CD4-positive, alpha-beta T cell treated with Interleukin-1 beta for 1 hour (primary cell): ENCODE measurements around the gene ADCY4.

Experiments
- DNase-seq, 2 donors: peaks; one replicate each; pipeline ENCODE4 v3.0.0-alpha.2; 2020 to 2022

The ADCY4 gene

DNA sequence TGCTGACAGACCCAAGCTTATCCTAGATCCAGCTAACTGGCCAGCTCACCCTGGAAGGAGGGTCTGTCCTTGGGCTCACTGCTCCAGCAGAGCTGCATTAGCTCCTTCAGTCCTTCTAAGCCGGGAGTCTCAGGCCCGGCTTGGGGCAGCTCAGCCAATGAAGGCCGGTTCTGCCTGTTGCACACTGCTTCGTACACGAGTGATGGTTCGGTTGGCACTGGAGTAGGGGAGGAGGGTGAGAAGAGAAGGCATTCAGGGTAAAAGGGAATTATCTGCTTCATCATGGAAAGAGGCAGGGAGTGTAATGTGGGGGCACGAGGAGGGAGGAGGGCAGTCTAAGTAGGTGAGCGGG is 2.9 kb upstream of the ADCY4 start:
- no peak for DNase-seq

DNA sequence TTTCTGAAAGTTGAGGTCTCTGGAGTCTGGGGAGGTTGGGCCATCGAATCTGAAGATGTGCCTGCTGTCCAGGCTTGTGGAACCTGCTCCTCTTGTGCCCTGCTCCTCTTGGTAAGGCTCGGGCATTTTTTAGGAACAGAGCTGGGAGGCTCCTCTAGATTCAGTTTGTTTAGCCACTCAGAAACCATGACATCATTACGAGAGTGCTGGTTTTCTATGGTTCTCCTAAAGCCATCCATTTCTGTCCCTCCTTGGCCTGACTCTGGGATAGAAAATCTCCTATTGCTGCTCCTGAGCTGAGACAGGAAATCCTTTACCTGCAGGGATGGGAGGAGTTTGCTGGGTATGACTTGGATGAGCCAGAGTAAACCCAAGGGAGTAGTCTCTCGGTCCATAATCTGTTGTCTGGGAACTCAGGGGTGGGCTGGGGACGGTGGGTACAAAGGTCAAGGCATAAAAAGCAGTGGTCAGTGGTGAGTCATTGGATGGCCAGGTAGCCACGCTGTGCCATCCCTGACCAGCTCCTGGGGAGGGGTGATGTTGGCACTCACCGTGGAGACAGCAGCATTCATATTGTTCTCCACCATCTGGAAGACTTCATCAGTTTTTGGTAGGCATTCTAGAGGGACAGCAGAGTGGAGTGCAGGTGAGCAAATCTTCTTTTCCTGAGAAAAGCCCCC is 2.4 kb upstream of the ADCY4 start:
- no peak for DNase-seq

DNA sequence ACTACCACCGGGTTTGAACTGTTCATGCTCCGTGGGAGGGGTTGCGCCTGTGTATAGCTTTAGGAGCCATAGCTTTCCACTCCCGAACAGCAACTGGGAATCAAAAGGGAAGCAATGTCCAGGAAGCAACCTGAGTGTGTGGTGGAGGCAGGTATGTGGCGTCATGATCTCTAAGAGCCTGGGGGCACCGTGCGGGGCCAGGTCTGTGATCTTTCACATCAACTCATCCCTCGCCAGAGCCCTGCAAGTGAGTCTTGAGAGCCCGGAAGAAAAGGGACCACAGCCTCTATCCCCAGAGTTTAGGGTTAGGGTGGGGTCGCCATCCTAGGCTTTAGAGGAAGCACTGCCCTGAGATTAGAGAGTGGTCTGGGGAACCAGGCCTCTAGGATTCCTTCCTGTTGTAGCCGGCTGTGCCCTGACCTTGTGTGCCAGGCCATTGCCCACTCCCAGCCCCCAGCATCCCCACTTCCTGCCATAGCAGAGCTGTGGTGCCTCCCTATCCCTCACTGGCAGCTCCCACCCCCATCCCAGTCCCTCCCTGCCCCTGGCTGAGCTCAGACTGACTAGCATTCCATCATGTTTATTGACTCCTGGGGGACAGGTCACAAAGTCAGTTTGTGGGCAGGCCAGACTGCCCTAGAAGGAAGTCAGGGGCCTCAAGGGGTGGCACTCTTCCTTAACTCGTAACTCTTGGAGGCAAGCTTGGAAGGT is 745 bp upstream of the ADCY4 start:
- no peak for DNase-seq

DNA sequence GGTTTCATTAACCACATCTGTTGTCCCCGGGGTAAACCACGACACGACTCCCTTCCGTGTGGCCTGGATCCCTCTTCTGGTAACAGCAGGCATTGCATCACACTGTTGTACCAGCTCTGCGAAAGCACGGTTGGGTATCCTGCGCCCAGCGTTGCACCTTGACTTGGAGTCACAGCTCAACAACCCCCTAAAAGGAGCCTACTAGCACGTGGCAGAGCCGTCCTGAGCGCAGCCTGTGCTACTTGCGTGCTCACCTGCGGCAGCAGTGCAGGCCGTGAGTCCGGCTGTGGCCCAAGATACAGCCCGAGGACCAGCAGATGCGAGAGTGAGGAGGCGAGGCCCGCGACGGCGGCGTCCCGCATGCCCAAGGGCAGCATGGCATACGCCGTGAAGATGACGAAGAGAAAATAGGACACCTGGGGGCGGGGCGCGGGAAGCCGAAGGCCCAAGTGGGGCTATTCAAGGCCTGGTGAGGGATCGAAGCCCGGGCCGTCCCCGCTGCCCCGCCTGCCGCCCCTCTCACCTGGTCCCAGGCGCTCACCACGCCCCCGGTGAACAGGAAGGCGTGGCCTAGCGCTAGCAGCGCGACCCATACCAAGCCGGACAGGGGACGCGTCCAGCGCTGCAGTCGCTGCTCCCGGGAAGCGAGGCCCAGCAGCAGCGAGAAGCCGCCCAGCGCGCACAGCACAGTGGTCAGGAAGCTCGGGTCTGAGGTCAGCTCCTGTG is 2.4 kb downstream of the ADCY4 start:
- DNase-seq, result peak; percentile 90 to 92

DNA sequence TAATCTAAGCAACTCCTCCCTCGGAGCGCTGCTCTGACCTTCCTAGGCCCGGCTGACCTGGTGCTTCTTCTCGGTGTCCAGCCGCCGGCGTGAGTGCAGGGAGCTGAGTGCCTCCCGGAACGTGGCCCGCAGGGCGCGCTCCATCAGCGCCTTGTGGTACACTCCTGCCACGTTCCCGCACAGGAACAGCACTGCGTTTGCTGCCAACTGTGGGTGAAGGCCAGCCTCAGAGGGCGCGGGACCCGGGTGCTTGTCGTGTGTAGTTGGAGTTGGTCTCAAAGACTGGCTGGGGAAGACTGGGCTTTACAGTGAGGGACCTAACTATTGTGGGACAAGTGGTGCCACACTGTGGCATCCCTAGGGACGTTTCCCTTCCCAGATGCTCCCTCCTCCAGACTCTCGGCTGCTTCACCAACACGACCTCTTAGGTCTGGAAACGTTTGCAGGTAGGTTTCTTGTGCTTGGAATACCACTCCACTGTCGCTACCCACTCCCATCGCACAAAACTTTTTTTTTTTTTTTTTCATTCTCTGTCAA is 3.1 kb downstream of the ADCY4 start:
- DNase-seq, result no peak

DNA sequence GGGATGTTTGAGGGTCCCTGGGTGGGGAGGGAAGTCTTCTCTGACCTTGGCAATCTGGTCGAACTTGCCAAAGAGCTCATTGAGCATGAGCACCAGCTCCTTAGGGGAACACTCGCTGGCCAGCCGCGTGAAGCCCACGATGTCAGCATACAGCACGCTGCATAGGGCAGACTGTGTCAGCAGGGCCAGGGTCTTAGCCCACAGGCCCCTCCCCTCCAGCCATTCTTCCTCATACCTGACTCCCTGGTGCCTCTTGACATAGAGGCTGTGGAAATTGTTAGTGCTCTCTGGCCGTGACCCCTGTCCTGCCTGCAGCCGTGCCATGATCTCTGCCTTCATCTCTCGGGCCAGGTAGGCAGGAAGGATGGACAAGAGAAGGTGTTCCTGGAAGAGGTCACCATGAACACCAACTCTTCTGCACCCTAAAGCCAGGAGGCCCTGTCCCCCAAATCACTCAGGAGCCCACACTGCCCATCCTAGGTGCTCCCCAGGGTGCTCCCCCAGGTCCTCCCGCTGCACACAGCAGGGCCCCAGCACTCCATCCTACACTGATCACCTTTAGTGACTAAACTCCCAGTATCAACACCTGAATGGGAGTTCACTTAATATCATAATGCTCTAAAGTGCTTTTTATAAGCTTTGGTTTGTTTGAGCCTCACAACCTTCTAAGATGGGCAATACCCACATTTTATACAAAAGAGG is 3.7 kb downstream of the ADCY4 start:
- DNase-seq, result no peak

DNA sequence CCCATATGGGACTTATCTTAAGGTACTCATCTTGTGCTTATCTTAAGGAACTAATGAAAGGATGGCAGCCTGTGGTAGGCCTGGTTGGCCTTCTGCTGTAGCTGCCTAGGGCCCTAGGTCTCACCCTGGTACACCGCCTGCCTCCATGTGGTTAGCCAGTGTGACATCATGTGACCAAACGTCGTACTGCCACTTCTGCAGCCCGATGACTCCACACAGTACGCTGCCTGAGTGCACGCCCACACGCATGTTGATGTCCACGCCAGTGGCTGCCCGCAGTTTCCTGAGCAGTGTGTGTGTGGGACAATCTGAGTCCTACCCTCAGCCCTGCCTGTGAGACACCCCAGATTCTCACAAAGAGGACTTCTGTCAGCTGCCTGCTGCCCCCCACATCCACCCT is 5.1 kb downstream of the ADCY4 start:
- DNase-seq, result peak; percentile 76 to 85

DNA sequence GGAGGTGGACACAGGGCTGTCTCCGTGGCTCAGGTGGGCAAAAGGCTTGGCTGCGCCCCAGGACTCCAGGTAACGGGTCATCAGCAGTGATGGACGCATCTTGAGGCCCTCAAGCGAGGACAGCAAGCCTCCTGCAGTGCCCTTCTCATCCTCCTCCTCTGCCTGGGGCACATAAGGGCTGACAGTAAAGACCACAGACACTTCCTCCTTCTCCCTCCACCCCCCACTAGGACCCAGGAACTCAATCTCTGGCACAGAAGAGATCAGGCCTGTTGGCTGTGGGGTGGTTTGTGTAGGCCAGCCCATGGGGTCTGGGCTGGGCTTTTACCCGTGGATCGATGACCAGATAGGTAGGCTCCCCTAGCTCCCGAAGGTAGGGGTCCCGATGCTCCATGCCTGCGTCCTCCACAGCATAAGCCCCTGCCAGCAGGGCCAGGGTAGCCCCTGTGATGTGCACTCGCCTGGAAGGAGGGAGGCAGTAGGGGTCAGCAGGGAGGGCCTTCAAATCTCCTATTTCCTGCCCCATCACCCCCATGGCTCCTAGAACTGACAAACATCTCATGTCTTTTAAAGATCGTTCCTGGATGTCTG is 5.7 kb downstream of the ADCY4 start:
- DNase-seq, result no peak

DNA sequence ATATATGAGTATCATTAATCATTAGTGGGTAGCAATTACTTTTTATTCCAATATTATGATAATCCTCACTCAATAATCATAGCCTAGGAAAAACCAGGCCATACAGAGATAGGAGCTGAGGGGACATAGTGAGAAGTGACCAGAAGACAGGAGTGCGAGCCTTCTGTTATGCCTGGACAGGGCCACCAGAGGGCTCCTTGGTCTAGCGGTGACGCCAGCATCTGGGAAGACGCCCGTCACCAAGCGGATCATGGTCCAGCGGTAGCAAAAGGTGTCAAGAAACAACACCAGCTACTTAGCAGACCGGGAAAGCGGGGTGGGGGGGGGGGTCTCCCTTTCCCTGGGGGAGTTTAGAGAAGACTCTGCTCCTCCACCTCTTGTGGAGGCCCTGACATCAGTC is 7.0 kb downstream of the ADCY4 start:
- DNase-seq, result peak; percentile 29 to 44

DNA sequence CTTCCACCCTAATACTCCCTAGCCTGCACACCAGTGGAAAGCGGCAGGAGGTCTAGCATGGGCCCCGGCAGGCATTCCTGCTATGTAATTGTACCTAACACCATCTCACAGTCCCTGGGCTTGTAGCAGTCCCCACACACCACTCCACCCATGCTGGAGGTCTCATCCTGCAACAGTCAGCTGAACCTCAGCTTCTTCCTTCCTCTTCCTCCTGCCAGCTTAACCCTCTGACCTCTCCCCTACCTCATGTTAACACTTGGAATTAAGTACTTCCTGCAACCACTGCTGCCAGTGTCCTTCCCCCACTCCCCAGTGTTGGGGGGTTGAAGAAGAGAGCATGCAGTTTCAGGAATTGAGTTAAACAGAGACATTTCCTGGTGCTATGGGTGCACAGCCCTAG is 7.6 kb downstream of the ADCY4 start:
- DNase-seq, result no peak

DNA sequence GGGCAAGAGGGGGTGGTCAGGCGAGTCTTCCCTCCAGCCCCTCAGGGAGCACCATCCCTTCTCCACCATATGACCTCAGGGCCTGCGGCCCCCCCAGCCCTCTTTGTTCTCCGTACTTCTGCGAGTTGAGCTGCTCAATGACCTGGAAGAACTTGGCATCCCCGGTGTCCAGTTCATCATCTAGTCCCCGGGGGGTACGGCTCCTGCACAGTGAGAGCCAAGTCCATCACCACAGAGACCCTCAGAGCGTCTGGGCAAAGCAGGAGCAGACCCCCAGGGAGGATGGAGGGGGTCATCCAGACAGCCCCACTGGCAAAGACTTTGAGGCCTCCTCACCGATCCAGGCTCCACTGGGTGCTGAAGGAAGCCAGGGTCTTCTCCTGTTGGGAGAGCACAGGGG is 8.9 kb downstream of the ADCY4 start:
- DNase-seq, result no peak

DNA sequence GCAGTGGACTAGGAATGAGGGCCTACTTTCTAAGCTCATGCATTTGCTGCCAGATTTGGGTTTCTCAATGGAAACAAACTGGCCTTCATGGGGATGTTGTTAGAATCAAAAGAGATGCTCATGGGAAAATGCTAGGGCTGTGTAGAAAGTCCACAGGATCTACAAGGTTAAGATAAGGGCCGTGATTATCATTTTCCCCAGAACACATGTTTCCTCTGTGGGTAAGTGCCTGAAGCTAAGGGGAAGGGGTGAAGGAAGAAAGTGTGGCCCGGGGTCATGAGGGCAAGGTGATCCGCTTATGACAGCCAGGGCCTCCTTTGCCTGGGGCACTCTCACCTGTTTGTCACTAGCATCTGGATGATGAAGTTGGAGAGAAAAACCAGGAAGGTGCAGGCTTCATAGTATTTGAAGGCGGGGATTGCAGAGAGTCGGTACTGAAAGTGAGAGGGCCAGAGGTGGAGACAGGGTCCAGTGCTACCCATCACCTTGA is 9.8 kb downstream of the ADCY4 start:
- DNase-seq, result no peak

DNA sequence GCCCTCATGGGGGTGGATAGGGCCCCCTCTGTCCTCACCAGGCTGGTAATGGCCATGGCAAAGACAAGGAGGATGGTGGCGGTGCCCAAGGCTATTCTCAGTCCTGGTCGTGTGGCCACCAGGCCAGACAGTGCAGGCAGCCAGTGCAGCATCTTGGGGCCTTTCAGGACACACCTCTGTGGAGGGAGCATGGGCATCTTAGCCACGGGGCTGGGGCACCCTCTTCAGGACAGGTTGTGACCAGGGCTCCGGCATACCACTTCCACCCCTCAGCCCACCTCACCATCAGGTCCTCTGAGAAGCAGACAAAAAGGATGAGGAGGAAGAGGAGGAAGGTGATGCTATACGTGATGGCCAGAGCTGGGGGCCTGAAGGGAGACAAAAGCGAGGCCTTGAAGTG is 10.8 kb downstream of the ADCY4 start:
- DNase-seq, result no peak

DNA sequence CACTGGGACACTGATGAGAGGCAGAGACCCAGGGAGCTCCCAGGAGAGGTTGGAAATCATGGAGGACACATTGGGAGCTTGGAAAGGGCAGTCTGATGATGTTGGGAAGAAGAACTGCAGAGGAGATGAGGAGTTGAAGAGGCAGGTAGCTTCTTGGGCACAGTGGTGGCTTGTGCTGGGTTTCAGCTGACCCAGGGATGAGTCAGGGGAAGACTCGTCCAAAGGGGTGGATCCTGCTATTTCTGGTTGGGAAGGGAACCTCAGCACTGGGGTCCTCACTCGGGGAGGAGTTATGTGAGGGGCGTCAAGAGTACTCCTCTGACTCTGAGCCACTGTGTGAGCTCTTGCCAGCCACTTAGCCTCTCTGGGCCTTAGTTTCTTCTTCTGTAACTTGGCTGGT is 11.5 kb downstream of the ADCY4 start:
- DNase-seq, result no peak

DNA sequence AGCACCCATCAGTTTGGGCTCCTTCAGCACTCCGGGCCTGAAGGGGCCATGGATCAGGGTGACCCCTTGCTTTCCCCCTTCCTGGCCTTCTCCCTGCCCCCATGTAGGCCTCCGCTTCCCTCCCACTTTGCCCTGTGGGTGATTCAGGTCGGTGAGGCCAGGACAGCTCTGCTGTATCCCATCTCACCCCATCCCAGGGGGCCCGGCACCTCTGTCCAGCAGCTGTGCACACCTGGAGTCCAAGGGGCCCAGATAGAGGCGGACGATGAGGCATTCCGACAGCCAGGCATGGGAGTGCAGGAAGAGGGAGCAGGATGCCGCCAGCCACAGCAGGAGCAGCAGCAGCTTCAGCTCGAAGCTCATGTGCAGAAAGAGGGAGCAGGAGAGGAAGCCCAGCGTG is 12.2 kb downstream of the ADCY4 start:
- no peak for DNase-seq

DNA sequence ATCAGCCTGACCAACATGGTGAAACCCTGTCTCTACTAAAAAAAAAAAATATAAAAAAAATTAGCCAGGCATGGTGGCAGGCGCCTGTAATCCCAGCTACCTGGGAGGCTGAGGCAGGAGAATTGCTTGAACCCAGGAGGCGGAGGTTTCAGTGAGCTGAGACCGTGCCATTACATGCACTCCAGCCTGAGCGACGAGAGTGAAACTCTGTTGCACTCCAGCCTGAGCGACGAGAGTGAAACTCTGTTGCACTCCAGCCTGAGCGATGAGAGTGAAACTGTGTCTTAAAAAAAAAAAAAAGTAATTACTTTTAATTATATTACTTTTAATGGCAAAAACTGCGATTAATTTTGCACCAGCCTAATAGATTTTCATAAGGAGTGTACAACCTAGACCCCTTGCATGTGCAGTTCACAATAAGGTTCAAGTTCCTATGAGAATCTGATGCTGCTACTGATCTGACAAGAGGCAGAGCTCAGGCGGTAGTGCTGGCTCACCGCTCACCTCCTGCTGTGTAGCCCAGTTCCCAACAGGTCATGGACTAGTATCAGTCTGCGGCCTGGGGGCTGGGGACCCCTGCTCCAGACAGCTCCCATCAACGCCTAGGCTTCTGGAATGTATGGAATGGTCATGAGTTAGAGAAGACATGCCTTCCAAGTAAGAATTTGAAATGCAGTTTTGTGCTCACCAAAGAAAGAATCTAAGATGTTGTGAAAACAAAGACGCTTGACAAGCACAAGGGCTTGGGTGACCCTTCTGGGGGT is 13.5 kb downstream of the ADCY4 start:
- DNase-seq, result no peak

DNA sequence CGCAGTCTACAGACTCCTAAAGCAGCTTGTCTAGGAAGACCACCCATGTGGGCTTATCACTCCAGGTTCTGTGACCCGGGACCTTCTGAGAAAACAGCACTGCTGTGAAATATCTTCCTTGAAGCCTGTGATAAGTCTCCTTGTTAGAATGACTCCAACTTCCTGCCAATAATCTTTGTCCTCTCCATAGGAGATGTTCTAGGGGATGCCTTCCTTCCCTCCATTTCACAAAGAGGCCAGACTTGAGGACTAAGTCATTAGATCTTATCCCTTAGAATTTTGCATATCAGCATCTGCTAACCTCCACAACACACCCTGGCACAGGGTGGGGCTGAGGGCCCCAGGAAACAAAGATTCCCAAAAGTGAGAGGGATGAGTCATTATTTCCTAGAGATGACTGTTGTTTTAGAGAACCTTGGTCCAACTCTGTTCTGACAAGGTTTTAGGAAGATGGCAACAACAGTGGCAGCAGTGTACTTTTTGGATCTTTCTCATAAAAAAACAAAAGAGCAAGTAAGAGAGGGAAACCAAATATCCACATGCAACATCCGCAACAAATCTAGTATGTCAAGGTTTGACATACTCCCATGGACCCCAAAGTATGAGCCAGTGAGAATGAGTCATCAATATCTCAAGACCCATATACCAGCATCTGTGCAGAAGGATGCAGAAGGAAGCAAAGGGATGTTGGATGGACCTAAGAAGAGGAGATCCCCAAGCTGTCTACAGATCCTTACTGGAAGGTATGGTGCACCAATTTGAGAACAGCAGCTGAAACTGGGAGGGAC is 17.5 kb downstream of the ADCY4 start:
- DNase-seq, result no peak

DNA sequence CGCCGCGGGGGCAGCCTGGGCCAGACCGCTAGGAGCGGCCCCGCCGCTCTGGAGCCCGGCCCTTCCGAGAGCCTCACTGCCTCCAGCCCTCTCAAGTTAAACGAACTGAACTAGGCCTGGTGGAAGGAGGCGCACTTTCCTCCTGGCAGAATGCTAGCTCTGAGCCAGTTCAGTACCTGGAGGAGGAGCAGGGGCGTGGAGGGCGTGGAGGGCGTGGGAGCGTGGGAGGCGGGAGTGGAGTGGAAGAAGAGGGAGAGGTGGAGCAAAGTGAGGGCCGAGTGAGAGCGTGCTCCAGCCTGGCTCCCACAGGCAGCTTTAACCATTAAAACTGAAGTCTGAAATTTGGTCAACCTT is 18.3 kb downstream of the ADCY4 start:
- DNase-seq, result no peak

DNA sequence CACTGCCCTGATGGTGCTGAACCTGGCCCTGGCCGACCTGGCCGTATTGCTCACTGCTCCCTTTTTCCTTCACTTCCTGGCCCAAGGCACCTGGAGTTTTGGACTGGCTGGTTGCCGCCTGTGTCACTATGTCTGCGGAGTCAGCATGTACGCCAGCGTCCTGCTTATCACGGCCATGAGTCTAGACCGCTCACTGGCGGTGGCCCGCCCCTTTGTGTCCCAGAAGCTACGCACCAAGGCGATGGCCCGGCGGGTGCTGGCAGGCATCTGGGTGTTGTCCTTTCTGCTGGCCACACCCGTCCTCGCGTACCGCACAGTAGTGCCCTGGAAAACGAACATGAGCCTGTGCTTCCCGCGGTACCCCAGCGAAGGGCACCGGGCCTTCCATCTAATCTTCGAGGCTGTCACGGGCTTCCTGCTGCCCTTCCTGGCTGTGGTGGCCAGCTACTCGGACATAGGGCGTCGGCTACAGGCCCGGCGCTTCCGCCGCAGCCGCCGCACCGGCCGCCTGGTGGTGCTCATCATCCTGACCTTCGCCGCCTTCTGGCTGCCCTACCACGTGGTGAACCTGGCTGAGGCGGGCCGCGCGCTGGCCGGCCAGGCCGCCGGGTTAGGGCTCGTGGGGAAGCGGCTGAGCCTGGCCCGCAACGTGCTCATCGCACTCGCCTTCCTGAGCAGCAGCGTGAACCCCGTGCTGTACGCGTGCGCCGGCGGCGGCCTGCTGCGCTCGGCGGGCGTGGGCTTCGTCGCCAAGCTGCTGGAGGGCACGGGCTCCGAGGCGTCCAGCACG is 18.9 kb downstream of the ADCY4 start:
- no peak for DNase-seq

DNA sequence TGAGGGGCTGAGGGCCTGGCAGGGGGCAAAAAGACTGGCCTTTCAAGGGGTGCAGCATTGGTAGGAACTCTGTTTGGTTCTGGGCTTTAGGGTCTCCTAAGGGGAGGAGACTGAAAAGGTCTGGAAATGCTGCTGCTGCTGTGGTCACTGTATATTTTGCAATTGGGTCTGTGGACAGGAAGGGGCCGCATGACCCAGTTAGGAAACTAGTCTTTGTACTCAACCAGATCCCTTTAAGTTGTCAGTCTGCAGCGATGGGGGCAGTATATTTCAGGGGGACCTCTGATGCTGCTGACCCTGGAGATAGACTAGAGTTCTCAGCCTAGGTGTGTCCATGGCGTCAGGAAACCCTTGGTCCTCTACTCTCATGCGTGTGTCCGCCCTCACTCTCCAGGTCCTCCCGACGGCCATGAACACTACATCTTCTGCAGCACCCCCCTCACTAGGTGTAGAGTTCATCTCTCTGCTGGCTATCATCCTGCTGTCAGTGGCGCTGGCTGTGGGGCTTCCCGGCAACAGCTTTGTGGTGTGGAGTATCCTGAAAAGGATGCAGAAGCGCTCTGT is 19.5 kb downstream of the ADCY4 start:
- DNase-seq, result no peak
